Fibroblast of lung (primary cell): Measurements from ENCODE around the gene CORO2A. TPM values are rescaled to one million over a fixed set of nuclear protein-coding genes. Genes with fewer than 3 reads are reported as not detected.

Source experiments
- DNase-seq, 2 donors: peaks; one replicate each; pipeline versions ENCODE4 v3.0.0 to v3.0.0-alpha.2; 2010; ENCODE audit warnings: low read depth in 2 of 2
- H2AFZ ChIP-seq: 2 replicates; pipeline ENCODE4 v1.5.1; 2012; ENCODE audit warnings: low read length, control low read depth, inconsistent platforms
- H3K27ac ChIP-seq: 2 replicates; pipeline ENCODE4 v1.5.1; 2011; ENCODE audit warnings: low read length, control low read depth; ENCODE audit not compliant: insufficient read depth
- H3K27me3 ChIP-seq: 2 replicates; pipeline ENCODE4 v1.5.1; 2011; ENCODE audit warnings: mild to moderate bottlenecking, low read length; ENCODE audit not compliant: control insufficient read depth, insufficient read depth
- H3K36me3 ChIP-seq: 2 replicates; pipeline ENCODE4 v1.5.1; 2011; ENCODE audit warnings: low read length; ENCODE audit not compliant: control insufficient read depth, insufficient read depth
- H3K4me1 ChIP-seq: 2 replicates; pipeline ENCODE4 v1.5.1; 2011; ENCODE audit warnings: low read length; ENCODE audit not compliant: control insufficient read depth, insufficient read depth; ENCODE audit errors: extremely low read depth
- H3K4me2 ChIP-seq: 2 replicates; pipeline ENCODE4 v1.5.1; 2011; ENCODE audit warnings: low read length, control low read depth; ENCODE audit not compliant: insufficient read depth; ENCODE audit errors: extremely low read depth
- H3K4me3 ChIP-seq, 4 experiments: fragments of 200-600 bp in 1 of 4; sonication (generic) in 1 of 4; replicated peaks in 1 of 4; 2 replicates each; pipeline ENCODE4 v1.5.1; 2011 to 2016; ENCODE audit warnings: low read length in 4 of 4, low read depth in 3 of 4, mild to moderate bottlenecking in 3 of 4, control low read depth in 2 of 4, inconsistent platforms in 1 of 4, mixed read lengths in 1 of 4; ENCODE audit not compliant: insufficient read depth in 1 of 4; ENCODE audit errors: control extremely low read depth in 1 of 4
- H3K79me2 ChIP-seq: 2 replicates; pipeline ENCODE4 v1.5.1; 2012; ENCODE audit warnings: mild to moderate bottlenecking, low read length, inconsistent platforms; ENCODE audit not compliant: control insufficient read depth, insufficient read depth
- H3K9ac ChIP-seq: 2 replicates; pipeline ENCODE4 v1.5.1; 2011; ENCODE audit warnings: mild to moderate bottlenecking, low read length, control low read depth; ENCODE audit not compliant: insufficient read depth
- H3K9me3 ChIP-seq: 2 replicates; pipeline ENCODE4 v1.5.1; 2012; ENCODE audit warnings: low read depth, low read length; ENCODE audit not compliant: control insufficient read depth, insufficient read depth
- H4K20me1 ChIP-seq: 2 replicates; pipeline ENCODE4 v1.5.1; 2011; ENCODE audit warnings: low read length; ENCODE audit not compliant: control insufficient read depth, insufficient read depth; ENCODE audit errors: extremely low read depth
- CTCF ChIP-seq, 2 donors: IDR thresholded peaks in 1 of 2; conservative IDR thresholded peaks in 1 of 2; 1 replicate in 1 of 2; 2 replicates in 1 of 2; pipeline ENCODE4 v1.5.1; 2011 to 2012; ENCODE audit warnings: low read length in 2 of 2, control low read depth in 1 of 2, inconsistent platforms in 1 of 2, low read depth in 1 of 2, mild to moderate bottlenecking in 1 of 2
- EZH2 ChIP-seq: IDR thresholded peaks from 2 replicates; pipeline ENCODE4 v1.5.1; 2012; ENCODE audit warnings: low read length, control low read depth, mild to moderate bottlenecking; ENCODE audit errors: missing control alignments
- polyA plus RNA-seq, 2 donors: library from polyadenylated mRNA; depleted of rRNA in 1 of 2; stranded (reverse) in 1 of 2; unstranded in 1 of 2; fragments of >200 nt; gene quantifications; 2 replicates each; pipeline ENCODE4 v1.2.1, GENCODE V29; 2011 to 2012; ENCODE audit warnings: missing spikeins in 1 of 2
- total RNA-seq: library from RNA; depleted of rRNA; stranded (reverse); fragments of >200 nt; gene quantifications from 2 replicates; pipeline ENCODE4 v1.2.1, GENCODE V29; 2014

The CORO2A gene
- total and polyA plus RNA-seq, 2 donors (not counting 1 experiment from before 2014, with no cell fraction given), result 0.11 to 0.50 TPM

DNA sequence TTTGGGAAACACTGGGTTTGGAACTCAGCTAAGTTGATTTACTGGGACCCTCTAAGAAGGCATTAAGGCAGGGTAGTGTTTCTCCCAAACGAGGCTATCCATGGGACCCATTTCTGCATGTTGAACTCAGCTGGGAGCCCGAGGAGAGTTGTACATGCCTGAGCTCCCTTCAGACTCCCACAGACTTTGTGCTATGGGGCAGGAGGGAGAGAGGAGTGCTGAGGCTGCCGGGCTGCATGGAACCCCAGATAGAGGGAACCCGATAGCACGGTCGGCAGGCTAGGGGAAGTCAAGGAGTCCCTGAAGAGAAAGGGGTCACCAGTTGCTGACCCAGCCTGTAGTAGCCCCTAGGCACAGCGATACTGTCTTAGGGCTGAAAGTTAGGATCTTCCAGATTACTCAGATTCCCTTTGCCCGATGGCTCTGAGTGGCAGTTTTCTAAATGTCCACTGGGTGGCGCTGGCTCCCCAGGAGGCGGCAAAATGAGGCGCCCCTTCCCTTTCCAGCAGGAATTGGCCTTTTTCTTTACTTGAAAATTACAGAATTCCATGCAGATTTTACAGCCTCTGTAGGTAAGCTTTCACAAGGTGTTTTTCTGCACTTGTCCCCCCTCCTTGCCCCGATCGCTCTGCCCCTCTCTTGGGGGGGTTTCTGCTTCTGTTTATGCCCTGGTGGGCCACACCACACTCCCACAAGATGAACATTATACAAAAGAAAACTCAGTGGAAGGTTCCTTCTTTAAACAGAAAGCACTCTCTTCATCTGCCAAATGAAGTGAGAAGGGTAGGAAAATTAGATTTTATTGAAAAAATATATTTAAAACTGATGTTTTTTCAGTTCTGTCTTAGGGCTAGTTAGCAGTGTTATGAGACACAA lies 118.1 kb downstream of the CORO2A start:
- Histone ChIP-seq H3K27me3 (no peaks in the 10 kb centered on the region), H3K4me2 (no peak overlapping the region), H2AFZ (no peak overlapping the region), H3K9ac (no peak overlapping the region), H3K36me3 (no peaks in the 10 kb centered on the region), H3K4me1 (peaks cover 5% of the 10 kb centered on the region), H3K27ac (peak overlapping the region; percentile 50), H3K79me2 (peaks cover 2% of the 10 kb centered on the region), H3K9me3 (no peaks in the 10 kb centered on the region), H3K4me3 (no peak overlapping the region), H4K20me1 (no peaks in the 10 kb centered on the region)
- DNase-seq, result peak; percentile 21 to 60
- no peak for TF ChIP-seq EZH2
- peak; percentile 87 to 96 for TF ChIP-seq CTCF (conservative IDR thresholded peaks at IDR 0.05 in 1 of 2, IDR thresholded peaks at IDR 0.05 in 1 of 2; ENCODE audit: low read depth in 1 of 2, low read length in 2 of 2)

DNA sequence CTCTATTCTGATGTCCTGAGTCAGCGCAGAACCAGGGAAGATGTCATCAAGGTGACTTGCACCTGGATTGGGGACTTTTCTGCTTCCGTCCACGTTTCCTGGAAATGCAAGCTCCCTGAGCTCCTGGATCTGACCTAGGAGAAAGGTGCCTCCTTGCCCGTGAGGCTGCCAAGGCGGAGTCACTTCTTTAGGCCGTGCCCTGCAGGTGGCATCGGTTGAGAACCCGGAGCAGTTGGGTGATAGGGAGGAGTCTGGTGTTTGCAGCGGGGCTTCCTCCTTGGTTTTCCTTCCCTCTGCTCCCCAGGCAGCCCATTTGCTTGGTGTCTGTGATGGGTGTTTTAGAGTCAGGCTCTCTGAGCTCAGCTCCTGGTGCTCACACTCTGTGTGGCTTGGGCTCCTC lies 120.7 kb downstream of the CORO2A start:
- Histone ChIP-seq H3K9me3 (no peaks in the 10 kb centered on the region), H3K4me2 (no peak overlapping the region), H3K79me2 (peaks cover 4% of the 10 kb centered on the region), H4K20me1 (no peaks in the 10 kb centered on the region), H2AFZ (no peak overlapping the region), H3K4me3 (no peak overlapping the region), H3K27ac (no peak overlapping the region), H3K27me3 (no peaks in the 10 kb centered on the region), H3K36me3 (no peaks in the 10 kb centered on the region), H3K4me1 (peaks cover 5% of the 10 kb centered on the region), H3K9ac (no peak overlapping the region)
- TF ChIP-seq EZH2 (no peak), CTCF (conservative IDR thresholded peaks at IDR 0.05 in 1 of 2, IDR thresholded peaks at IDR 0.05 in 1 of 2; ENCODE audit: low read depth in 1 of 2, low read length in 2 of 2) (no peak)
- no peak for DNase-seq

Other genes with a start within 250 kb of the CORO2A start
- 12.3 and 16.7 TPM in 2 replicates for gene ANP32B, start 209.3 kb downstream of the CORO2A start, total RNA-seq
- 62.0 and 73.7 TPM in 2 replicates for gene ANP32B, start 209.3 kb downstream of the CORO2A start, polyA plus RNA-seq
- 81.9 and 83.9 TPM in 2 replicates for gene NANS, start 135.9 kb downstream of the CORO2A start, total RNA-seq
- gene NANS, start 135.9 kb downstream of the CORO2A start, polyA plus RNA-seq, result 90.7 and 105 TPM in 2 replicates
- gene TRIM14, start 73.4 kb downstream of the CORO2A start, total RNA-seq, result 4.4 and 8.6 TPM in 2 replicates
- 7.8 and 16.3 TPM in 2 replicates for gene TRIM14, start 73.4 kb downstream of the CORO2A start, polyA plus RNA-seq
- gene TBC1D2, start 63.0 kb upstream of the CORO2A start, total RNA-seq, result 8.2 and 24.9 TPM in 2 replicates
- 7.5 and 10.3 TPM in 2 replicates for gene TBC1D2, start 63.0 kb upstream of the CORO2A start, polyA plus RNA-seq